ENCODE data around the gene LRRC39.

- TF ChIP-seq CTCF (IDR thresholded peaks at IDR 0.05) = no peak
- no peak for TF ChIP-seq POLR2A (IDR thresholded peaks at IDR 0.05)
- TF ChIP-seq POLR2AphosphoS5 (IDR thresholded peaks at IDR 0.05) = no peak
- no peak for TF ChIP-seq EP300 (IDR thresholded peaks at IDR 0.05; ENCODE audit: low read depth)
These were observed 43.2 kb downstream of the LRRC39 start for GRCh38 chr1:100134872-100135271.

Data from transverse colon (tissue), 4 donors.